Measurements from ENCODE around the gene HIGD2A.
A peak's percentile ranks its signal among the peaks of the same experiment; 100 is the strongest.
"Not testable (repeated sequence)": the region's sequence is repeated elsewhere in the genome, so short reads cannot be mapped to it uniquely, and the experiment has no call there.

Gene HIGD2A

GRCh38 chr5:176396330-176396729 is 7.8 kb downstream of the HIGD2A start:
- no peak for DNase-seq

- DNase-seq: no peak
Observed at GRCh38 chr5:176397736-176398420, 9.3 kb downstream of the HIGD2A start.

- no peak for DNase-seq
Observed at GRCh38 chr5:176400382-176401156, 12.0 kb downstream of the HIGD2A start.

- DNase-seq: no peak
Observed at GRCh38 chr5:176401281-176402205, 13.0 kb downstream of the HIGD2A start.

GRCh38 chr5:176405656-176406435 is 17.3 kb downstream of the HIGD2A start:
- DNase-seq: no peak

- DNase-seq: no peak
Observed at GRCh38 chr5:176406436-176407052, 18.0 kb downstream of the HIGD2A start.

GRCh38 chr5:176407456-176408251 is 19.1 kb downstream of the HIGD2A start:
- DNase-seq: no peak

GRCh38 chr5:176408252-176408573 is 19.7 kb downstream of the HIGD2A start:
- DNase-seq: not testable (repeated sequence)

GRCh38 chr5:176408590-176408989 is 20.0 kb downstream of the HIGD2A start:
- no peak for DNase-seq

GRCh38 chr5:176409765-176410164 is 21.2 kb downstream of the HIGD2A start:
- no peak for DNase-seq

- no peak for DNase-seq
Observed at GRCh38 chr5:176410486-176411180, 22.1 kb downstream of the HIGD2A start.

GRCh38 chr5:176412517-176413254 is 24.1 kb downstream of the HIGD2A start:
- no peak for DNase-seq

- DNase-seq: no peak
Observed at GRCh38 chr5:176413255-176413565, 24.7 kb downstream of the HIGD2A start.

GRCh38 chr5:176413709-176414191 is 25.2 kb downstream of the HIGD2A start:
- no peak for DNase-seq

GRCh38 chr5:176414704-176415103 is 26.2 kb downstream of the HIGD2A start:
- DNase-seq: no peak

GRCh38 chr5:176415240-176415951 is 26.8 kb downstream of the HIGD2A start:
- DNase-seq: peak; percentile 10

GRCh38 chr5:176415952-176416924 is 27.7 kb downstream of the HIGD2A start, which contains the start of gene CLTB:
Gene CLTB, minus strand, starts transcription at chr5:176416539. Its CDS starts 176 bp downstream, at chr5:176416363.
- DNase-seq: peak; percentile 96

- DNase-seq: no peak
Observed at GRCh38 chr5:176416965-176417364, 28.4 kb downstream of the HIGD2A start.

Measured in suppressor macrophage treated with lipopolysaccharide for 4 hours (primary cell).